GM12891 (cell line): Measurements from ENCODE around the gene BRSK2.
A peak's percentile ranks its signal among the peaks of the same experiment; 100 is the strongest.

Source experiments
- DNase-seq: peaks from one replicate; pipeline ENCODE4 v3.0.0; 2011; ENCODE audit warnings: low spot score; ENCODE audit not compliant: insufficient read length
- FAIRE-seq: peaks from 2 replicates; lab custom pipeline; 2011; peaks lifted over from hg19 to GRCh38; lab: Jason Lieb, UNC
- PAX5 ChIP-seq: IDR thresholded peaks from 2 replicates; pipeline ENCODE4 v1.6.1; 2011; ENCODE audit warnings: low read length, moderate library complexity, mild to moderate bottlenecking; ENCODE audit not compliant: insufficient read depth, severe bottlenecking
- POLR2A ChIP-seq: IDR thresholded peaks from 2 replicates; pipeline ENCODE4 v1.6.1; 2011; ENCODE audit warnings: low read depth, low read length, control low read depth
- POLR2AphosphoS5 ChIP-seq: IDR thresholded peaks from 2 replicates; pipeline ENCODE4 v1.6.1; 2011; ENCODE audit warnings: low read depth, low read length, control low read depth
- POU2F2 ChIP-seq: IDR thresholded peaks from 2 replicates; pipeline ENCODE4 v1.6.1; 2011; ENCODE audit warnings: low read depth, mild to moderate bottlenecking, control low read depth, low read length, moderate library complexity
- SPI1 ChIP-seq: IDR thresholded peaks from 2 replicates; pipeline ENCODE4 v1.6.1; 2011; ENCODE audit warnings: low read depth, low read length, control low read depth
- TAF1 ChIP-seq: IDR thresholded peaks from 2 replicates; pipeline ENCODE4 v1.6.1; 2011; ENCODE audit warnings: low read depth, low read length, control low read depth

BRSK2 gene

GRCh38 chr11:1377231-1377780, 12.4 kb upstream of the BRSK2 start:
- no peak for TF ChIP-seq POLR2A
- no peak for TF ChIP-seq POLR2AphosphoS5
- TF ChIP-seq POU2F2: no peak
- no peak for TF ChIP-seq TAF1
- no peak for TF ChIP-seq SPI1
- TF ChIP-seq PAX5: no peak
- FAIRE-seq (no peak), DNase-seq (no peak)

- DNase-seq (no peak), FAIRE-seq (no peak)
- TF ChIP-seq PAX5 (no peak), POLR2A (no peak), POU2F2 (no peak)
Observed at GRCh38 chr11:1381793-1382425, 7.8 kb upstream of the BRSK2 start.

GRCh38 chr11:1382429-1382828, 7.3 kb upstream of the BRSK2 start:
- no peak for FAIRE-seq
- TF ChIP-seq POU2F2 (no peak), POLR2A (no peak), SPI1 (no peak), PAX5 (no peak), TAF1 (no peak), POLR2AphosphoS5 (no peak)

GRCh38 chr11:1382831-1383607, 6.7 kb upstream of the BRSK2 start:
- FAIRE-seq (peak; percentile 81), DNase-seq (peak; percentile 86)
- TF ChIP-seq SPI1 (peak; percentile 88), POU2F2 (no peak)

More at GRCh38 chr11:1382429-1382828, 7.3 kb upstream of the BRSK2 start:
- DNase-seq: no peak

- TF ChIP-seq TAF1: no peak
- TF ChIP-seq POU2F2: no peak
- no peak for TF ChIP-seq PAX5
- no peak for TF ChIP-seq POLR2A
- no peak for TF ChIP-seq POLR2AphosphoS5
- TF ChIP-seq SPI1: no peak
- DNase-seq (no peak), FAIRE-seq (peak; percentile 61)
Observed at GRCh38 chr11:1384199-1384970, 5.3 kb upstream of the BRSK2 start.

- FAIRE-seq (no peak), DNase-seq (no peak)
- no peak for TF ChIP-seq POLR2AphosphoS5
- no peak for TF ChIP-seq POLR2A
- no peak for TF ChIP-seq PAX5
- TF ChIP-seq SPI1: no peak
- TF ChIP-seq POU2F2: no peak
- no peak for TF ChIP-seq TAF1
Observed at GRCh38 chr11:1387521-1387920, 2.2 kb upstream of the BRSK2 start.

GRCh38 chr11:1387961-1388762, 1.6 kb upstream of the BRSK2 start:
- TF ChIP-seq POU2F2: no peak
- no peak for TF ChIP-seq TAF1
- TF ChIP-seq PAX5: no peak
- TF ChIP-seq POLR2A: no peak
- TF ChIP-seq POLR2AphosphoS5: no peak
- TF ChIP-seq SPI1: no peak
- FAIRE-seq: no peak
- DNase-seq: no peak

GRCh38 chr11:1388763-1389102, 1.0 kb upstream of the BRSK2 start:
- FAIRE-seq (no peak), DNase-seq (no peak)

More at GRCh38 chr11:1388763-1389102, 1.0 kb upstream of the BRSK2 start:
- TF ChIP-seq PAX5 (no peak), TAF1 (no peak), POU2F2 (no peak), POLR2AphosphoS5 (no peak), POLR2A (no peak), SPI1 (no peak)
